Hepatocyte (in vitro differentiated cells): ENCODE data around the gene HNRNPA0. TPM values are rescaled to one million over a fixed set of nuclear protein-coding genes. Genes with fewer than 3 reads are reported as not detected.

Experiments used
- DNase-seq: peaks from one replicate; pipeline ENCODE4 v3.0.0-alpha.2; 2016; ENCODE audit warnings: low spot score
- H2AFZ ChIP-seq: fragments of 200-600 bp; sonication (generic); 2 replicates; pipeline ENCODE4 v1.6.0; 2016; ENCODE audit warnings: antibody characterized with exemption, mild to moderate bottlenecking
- H3K27ac ChIP-seq: fragments of 200-600 bp; sonication (generic); 2 replicates; pipeline ENCODE4 v1.5.1; 2016; ENCODE audit warnings: mild to moderate bottlenecking
- H3K27me3 ChIP-seq: fragments of 200-600 bp; sonication (generic); 2 replicates; pipeline ENCODE4 v1.6.1; 2016
- H3K36me3 ChIP-seq: fragments of 200-600 bp; sonication (generic); replicated peaks from 2 replicates; pipeline ENCODE4 v1.5.1; 2016; ENCODE audit warnings: low read depth; ENCODE audit not compliant: insufficient read depth
- H3K4me1 ChIP-seq: fragments of 200-600 bp; sonication (generic); 2 replicates; pipeline ENCODE4 v1.5.1; 2016; ENCODE audit warnings: mild to moderate bottlenecking, moderate library complexity; ENCODE audit not compliant: insufficient read depth
- H3K4me2 ChIP-seq: fragments of 200-600 bp; sonication (generic); 2 replicates; pipeline ENCODE4 v1.6.0; 2016
- H3K4me3 ChIP-seq: fragments of 200-600 bp; sonication (generic); 2 replicates; pipeline ENCODE4 v1.5.1; 2016; ENCODE audit warnings: mild to moderate bottlenecking
- H3K79me2 ChIP-seq: fragments of 200-600 bp; sonication (generic); 2 replicates; pipeline ENCODE4 v1.6.0; 2017; ENCODE audit warnings: mild to moderate bottlenecking
- H3K9me2 ChIP-seq: fragments of 200-600 bp; sonication (generic); replicated peaks from 2 replicates; pipeline ENCODE4 v1.6.0; 2017; ENCODE audit warnings: mild to moderate bottlenecking; ENCODE audit not compliant: insufficient read depth
- H3K9me3 ChIP-seq: fragments of 200-600 bp; sonication (generic); 2 replicates; pipeline ENCODE4 v1.5.1; 2016; ENCODE audit warnings: low read depth, mild to moderate bottlenecking
- H4K20me1 ChIP-seq: fragments of 200-600 bp; sonication (generic); 2 replicates; pipeline ENCODE4 v1.6.0; 2016; ENCODE audit warnings: mild to moderate bottlenecking; ENCODE audit not compliant: insufficient read depth, poor library complexity, severe bottlenecking
- EZH2 ChIP-seq: fragments of 200-600 bp; sonication (generic); IDR thresholded peaks from 2 replicates; pipeline ENCODE4 v1.6.1; 2016; ENCODE audit warnings: antibody characterized with exemption, mild to moderate bottlenecking, borderline replicate concordance
- EZH2phosphoT487 ChIP-seq: fragments of 200-600 bp; sonication (generic); IDR thresholded peaks from one replicate; pipeline ENCODE4 v1.6.1; 2018; ENCODE audit warnings: antibody characterized with exemption, mild to moderate bottlenecking, low read depth, moderate library complexity; ENCODE audit not compliant: unreplicated experiment, severe bottlenecking
- WGBS: methylation state at CpG from one replicate; pipeline ENCODE4 v1.1.6; 2016; ENCODE audit warnings: low lambda C conversion rate; ENCODE audit errors: missing lambda C conversion rate; 5-methylcytosine and 5-hydroxymethylcytosine counted together
- polyA plus RNA-seq: library from polyadenylated mRNA; unstranded; fragments of >200 nt; fragmentation: Nextera tagmentation; extraction: Ambion mirVana; gene quantifications from 2 replicates; pipeline ENCODE4 v1.2.1, GENCODE V29; 2016
- total RNA-seq: library from RNA; depleted of rRNA; stranded (reverse); fragments of >200 nt; gene quantifications from 2 replicates; pipeline ENCODE4 v1.2.3, GENCODE V29; 2014
- TF ChIP-seq, protein P1 (sequence below): fragments of 200-600 bp; sonication (generic); IDR thresholded peaks from 2 replicates; pipeline ENCODE4 v1.5.1; 2016; ENCODE audit warnings: antibody characterized with exemption, mild to moderate bottlenecking; ENCODE audit not compliant: poor library complexity

The HNRNPA0 gene
- total and polyA plus RNA-seq, 2 experiments from 2014 or later, result 15.8 to 30.8 TPM

DNA sequence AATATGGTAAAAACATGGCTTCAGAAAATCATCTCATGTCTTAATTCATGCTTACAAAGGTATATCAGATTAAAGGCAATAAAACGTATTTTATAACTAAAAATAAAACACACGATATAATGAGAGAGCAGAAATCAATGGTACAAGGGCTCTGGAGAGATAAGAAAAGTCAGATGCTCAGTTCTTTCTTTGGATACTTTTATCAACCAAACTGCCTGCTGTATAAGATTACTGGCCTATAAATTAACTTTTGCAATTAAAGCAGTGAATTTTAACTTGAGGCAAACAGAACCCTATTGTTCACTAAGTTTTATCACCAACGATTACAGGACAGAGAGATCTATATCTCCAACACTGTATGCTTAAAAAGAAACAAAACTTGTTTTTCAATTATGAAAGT lies 42.1 kb upstream of the HNRNPA0 start:
- TF ChIP-seq, protein P1, sequence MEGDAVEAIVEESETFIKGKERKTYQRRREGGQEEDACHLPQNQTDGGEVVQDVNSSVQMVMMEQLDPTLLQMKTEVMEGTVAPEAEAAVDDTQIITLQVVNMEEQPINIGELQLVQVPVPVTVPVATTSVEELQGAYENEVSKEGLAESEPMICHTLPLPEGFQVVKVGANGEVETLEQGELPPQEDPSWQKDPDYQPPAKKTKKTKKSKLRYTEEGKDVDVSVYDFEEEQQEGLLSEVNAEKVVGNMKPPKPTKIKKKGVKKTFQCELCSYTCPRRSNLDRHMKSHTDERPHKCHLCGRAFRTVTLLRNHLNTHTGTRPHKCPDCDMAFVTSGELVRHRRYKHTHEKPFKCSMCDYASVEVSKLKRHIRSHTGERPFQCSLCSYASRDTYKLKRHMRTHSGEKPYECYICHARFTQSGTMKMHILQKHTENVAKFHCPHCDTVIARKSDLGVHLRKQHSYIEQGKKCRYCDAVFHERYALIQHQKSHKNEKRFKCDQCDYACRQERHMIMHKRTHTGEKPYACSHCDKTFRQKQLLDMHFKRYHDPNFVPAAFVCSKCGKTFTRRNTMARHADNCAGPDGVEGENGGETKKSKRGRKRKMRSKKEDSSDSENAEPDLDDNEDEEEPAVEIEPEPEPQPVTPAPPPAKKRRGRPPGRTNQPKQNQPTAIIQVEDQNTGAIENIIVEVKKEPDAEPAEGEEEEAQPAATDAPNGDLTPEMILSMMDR, result no peak
- TF ChIP-seq EZH2 (no peak), EZH2phosphoT487 (no peak)
- Histone ChIP-seq H3K79me2 (no peaks in the 10 kb centered on the region), H3K4me3 (no peak overlapping the region), H4K20me1 (no peaks in the 10 kb centered on the region), H3K4me1 (peaks cover 3% of the 10 kb centered on the region), H3K4me2 (no peak overlapping the region), H3K27me3 (no peaks in the 10 kb centered on the region), H3K9me2 (no peaks in the 10 kb centered on the region), H3K9me3 (no peaks in the 10 kb centered on the region), H3K27ac (no peak overlapping the region), H2AFZ (peak overlapping the region; percentile 15), H3K36me3 (no peaks in the 10 kb centered on the region)
- no peak for DNase-seq
- 63% methylated on average over 3 of the region's 3 CpGs for WGBS

DNA sequence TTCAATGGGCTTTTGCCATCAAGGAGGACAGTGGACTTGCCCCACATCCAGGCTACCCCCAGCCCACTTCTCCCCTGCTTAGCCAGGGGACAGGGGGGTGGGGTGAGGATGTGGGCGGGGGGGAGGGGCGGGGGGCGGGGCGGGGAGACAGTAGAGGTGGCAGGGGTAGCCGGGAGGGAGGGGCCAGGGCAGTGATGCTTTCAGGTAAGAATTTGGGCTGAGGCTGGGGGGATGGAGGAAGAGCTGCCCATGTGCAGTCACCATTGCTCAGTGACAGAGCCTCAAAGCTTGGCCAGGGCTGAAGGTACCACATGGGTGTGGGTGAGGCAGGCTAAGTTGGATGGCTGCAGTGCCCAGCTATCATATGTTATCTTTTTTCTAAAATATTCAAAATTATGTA lies 40.7 kb upstream of the HNRNPA0 start:
- Histone ChIP-seq H3K36me3 (no peaks in the 10 kb centered on the region), H3K9me3 (no peaks in the 10 kb centered on the region), H3K27ac (no peak overlapping the region), H2AFZ (no peak overlapping the region), H3K27me3 (no peaks in the 10 kb centered on the region), H3K9me2 (no peaks in the 10 kb centered on the region), H3K79me2 (no peaks in the 10 kb centered on the region), H3K4me2 (no peak overlapping the region), H3K4me1 (peaks cover 3% of the 10 kb centered on the region), H4K20me1 (no peaks in the 10 kb centered on the region), H3K4me3 (no peak overlapping the region)
- DNase-seq, result no peak
- WGBS, result no CpG with 5 or more reads among the region's 5 CpGs
- TF ChIP-seq, protein P1, result no peak
- no peak for TF ChIP-seq EZH2
- TF ChIP-seq EZH2phosphoT487, result no peak

DNA sequence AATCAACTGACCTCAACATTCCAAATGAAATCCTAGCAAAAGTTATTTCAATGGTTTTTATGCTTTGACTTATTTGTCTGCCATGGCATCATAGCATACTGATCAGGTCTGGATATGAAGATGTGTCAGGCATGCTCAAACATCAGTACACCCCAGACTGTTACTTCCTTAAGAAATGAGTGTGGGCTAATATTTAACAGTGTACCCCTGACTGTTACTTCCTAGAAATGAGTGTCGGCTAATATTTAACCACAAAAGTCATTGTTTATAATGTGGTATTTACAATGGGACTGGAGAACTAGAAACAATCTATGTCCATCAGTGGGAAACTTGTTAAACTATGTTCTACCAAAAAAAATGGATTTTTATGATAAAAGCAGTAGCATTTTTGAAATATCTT lies 38.1 kb upstream of the HNRNPA0 start:
- no peak overlapping the region for H3K4me3 ChIP-seq
- no peaks in the 10 kb centered on the region for H3K79me2 ChIP-seq
- peaks cover 3% of the 10 kb centered on the region for H3K4me1 ChIP-seq
- TF ChIP-seq, protein P1, result no peak
- TF ChIP-seq EZH2phosphoT487, result no peak
- TF ChIP-seq EZH2, result no peak
- H4K20me1 ChIP-seq, result no peaks in the 10 kb centered on the region
- H3K4me2 ChIP-seq, result no peak overlapping the region
- H3K27me3 ChIP-seq, result no peaks in the 10 kb centered on the region
- H3K9me2 ChIP-seq, result no peaks in the 10 kb centered on the region
- no peak overlapping the region for H3K27ac ChIP-seq
- 19% methylated on average over 1 of the region's 1 CpG for WGBS
- H3K36me3 ChIP-seq, result no peaks in the 10 kb centered on the region
- H3K9me3 ChIP-seq, result no peaks in the 10 kb centered on the region
- H2AFZ ChIP-seq, result no peak overlapping the region
- DNase-seq, result peak; percentile 18

DNA sequence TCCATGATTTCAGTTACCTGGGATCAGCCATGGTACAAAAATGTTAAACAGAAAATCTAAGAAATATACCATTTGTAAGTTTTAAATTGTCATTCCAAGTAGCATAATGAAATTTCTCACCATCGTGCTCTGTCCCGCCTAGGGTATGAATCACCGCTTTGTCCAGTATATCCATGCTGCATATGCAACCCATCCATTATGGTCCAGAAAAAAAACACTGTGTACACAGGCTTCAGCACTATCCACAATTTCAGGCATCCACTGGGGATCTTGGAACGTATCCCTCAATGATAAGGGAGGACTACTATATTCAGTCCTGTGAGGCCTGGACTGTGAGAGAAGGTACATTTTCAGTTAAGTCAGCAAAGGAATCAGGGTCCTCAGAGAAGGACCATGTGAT lies 37.6 kb upstream of the HNRNPA0 start:
- no peak overlapping the region for H3K27ac ChIP-seq
- H3K79me2 ChIP-seq, result no peaks in the 10 kb centered on the region
- no peak overlapping the region for H3K4me3 ChIP-seq
- H2AFZ ChIP-seq, result no peak overlapping the region
- no peaks in the 10 kb centered on the region for H3K9me2 ChIP-seq
- DNase-seq, result no peak
- H4K20me1 ChIP-seq, result no peaks in the 10 kb centered on the region
- H3K4me2 ChIP-seq, result no peak overlapping the region
- TF ChIP-seq EZH2 (no peak), EZH2phosphoT487 (no peak)
- TF ChIP-seq, protein P1, result no peak
- H3K36me3 ChIP-seq, result no peaks in the 10 kb centered on the region
- WGBS, result 85% methylated on average over 4 of the region's 4 CpGs
- H3K9me3 ChIP-seq, result no peaks in the 10 kb centered on the region
- H3K4me1 ChIP-seq, result peaks cover 3% of the 10 kb centered on the region
- H3K27me3 ChIP-seq, result no peaks in the 10 kb centered on the region
